BE2C (cell line): ENCODE results near the gene SS18L1.
A peak's percentile ranks its signal among the peaks of the same experiment; 100 is the strongest.

Source experiments
- DNase-seq: peaks from one replicate; pipeline ENCODE4 v3.0.0-alpha.2; 2020
- H3K27me3 ChIP-seq: fragments of 250-450 bp; sonication (Bioruptor Pico); 2 replicates; pipeline ENCODE4 v1.5.1; 2020; ENCODE audit warnings: mild to moderate bottlenecking
- H3K36me3 ChIP-seq: fragments of 250-450 bp; sonication (Bioruptor Pico); 2 replicates; pipeline ENCODE4 v1.5.1; 2020; ENCODE audit warnings: mild to moderate bottlenecking
- H3K4me1 ChIP-seq: fragments of 250-450 bp; sonication (Bioruptor Pico); 2 replicates; pipeline ENCODE4 v1.5.1; 2020
- H3K4me3 ChIP-seq: 2 replicates; pipeline ENCODE4 v1.5.1; 2011; ENCODE audit warnings: low read depth, low read length
- H3K9me3 ChIP-seq: fragments of 250-450 bp; sonication (Bioruptor Pico); 2 replicates; pipeline ENCODE4 v1.5.1; 2020
- TF ChIP-seq, protein P1 (sequence below): IDR thresholded peaks from 2 replicates; pipeline ENCODE4 v1.5.1; 2012; ENCODE audit warnings: mild to moderate bottlenecking, low read depth, low read length

Gene SS18L1

DNA sequence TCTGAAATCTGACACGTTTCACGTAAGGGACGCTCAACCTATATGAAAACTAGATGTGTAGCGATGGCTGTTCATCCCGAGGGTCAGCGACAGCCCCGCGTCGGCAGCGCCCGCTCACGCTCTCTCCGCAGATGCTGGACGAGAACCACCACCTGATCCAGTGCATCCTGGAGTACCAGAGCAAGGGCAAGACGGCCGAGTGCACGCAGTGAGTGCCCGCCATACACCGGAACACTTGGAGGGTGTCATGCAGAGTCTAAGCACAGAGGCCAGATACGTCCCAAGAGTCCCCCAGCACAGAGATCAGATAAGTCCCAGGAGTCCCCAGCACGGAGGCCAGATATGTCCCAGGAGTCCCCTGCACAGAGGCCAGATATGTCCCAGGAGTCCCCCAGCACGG lies 15.0 kb downstream of the SS18L1 start:
- H3K27me3 ChIP-seq: no peaks in the 10 kb centered on the region
- no peak for DNase-seq
- no peaks in the 10 kb centered on the region for H3K9me3 ChIP-seq
- no peak overlapping the region for H3K4me3 ChIP-seq
- TF ChIP-seq, protein P1, sequence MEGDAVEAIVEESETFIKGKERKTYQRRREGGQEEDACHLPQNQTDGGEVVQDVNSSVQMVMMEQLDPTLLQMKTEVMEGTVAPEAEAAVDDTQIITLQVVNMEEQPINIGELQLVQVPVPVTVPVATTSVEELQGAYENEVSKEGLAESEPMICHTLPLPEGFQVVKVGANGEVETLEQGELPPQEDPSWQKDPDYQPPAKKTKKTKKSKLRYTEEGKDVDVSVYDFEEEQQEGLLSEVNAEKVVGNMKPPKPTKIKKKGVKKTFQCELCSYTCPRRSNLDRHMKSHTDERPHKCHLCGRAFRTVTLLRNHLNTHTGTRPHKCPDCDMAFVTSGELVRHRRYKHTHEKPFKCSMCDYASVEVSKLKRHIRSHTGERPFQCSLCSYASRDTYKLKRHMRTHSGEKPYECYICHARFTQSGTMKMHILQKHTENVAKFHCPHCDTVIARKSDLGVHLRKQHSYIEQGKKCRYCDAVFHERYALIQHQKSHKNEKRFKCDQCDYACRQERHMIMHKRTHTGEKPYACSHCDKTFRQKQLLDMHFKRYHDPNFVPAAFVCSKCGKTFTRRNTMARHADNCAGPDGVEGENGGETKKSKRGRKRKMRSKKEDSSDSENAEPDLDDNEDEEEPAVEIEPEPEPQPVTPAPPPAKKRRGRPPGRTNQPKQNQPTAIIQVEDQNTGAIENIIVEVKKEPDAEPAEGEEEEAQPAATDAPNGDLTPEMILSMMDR: no peak
- peaks cover 34% of the 10 kb centered on the region for H3K4me1 ChIP-seq
- peaks cover 50% of the 10 kb centered on the region for H3K36me3 ChIP-seq

DNA sequence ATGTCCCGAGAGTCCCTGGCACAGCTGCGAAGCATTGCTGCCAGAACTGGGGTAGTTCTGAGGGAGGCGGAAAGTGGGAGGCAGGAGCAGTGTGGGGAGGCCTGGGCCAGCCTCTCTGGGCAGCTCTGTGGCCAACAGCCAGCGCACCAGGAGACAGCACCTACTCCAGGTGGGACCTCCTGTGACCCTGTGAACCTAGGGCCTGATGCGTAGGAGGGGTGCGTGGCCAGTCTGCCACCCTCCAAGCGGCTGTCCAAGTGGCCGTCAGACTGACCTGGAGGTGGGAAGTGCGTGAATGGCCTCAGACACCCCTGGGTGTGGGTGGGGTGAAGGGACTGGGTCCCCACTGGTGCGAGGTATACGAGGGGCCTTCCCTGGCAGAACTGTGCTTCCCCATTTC lies 15.5 kb downstream of the SS18L1 start:
- no peak for DNase-seq
- TF ChIP-seq, protein P1: no peak
- no peaks in the 10 kb centered on the region for H3K9me3 ChIP-seq
- peaks cover 50% of the 10 kb centered on the region for H3K36me3 ChIP-seq
- H3K4me1 ChIP-seq: peaks cover 34% of the 10 kb centered on the region
- H3K27me3 ChIP-seq: no peaks in the 10 kb centered on the region
- H3K4me3 ChIP-seq: no peak overlapping the region

DNA sequence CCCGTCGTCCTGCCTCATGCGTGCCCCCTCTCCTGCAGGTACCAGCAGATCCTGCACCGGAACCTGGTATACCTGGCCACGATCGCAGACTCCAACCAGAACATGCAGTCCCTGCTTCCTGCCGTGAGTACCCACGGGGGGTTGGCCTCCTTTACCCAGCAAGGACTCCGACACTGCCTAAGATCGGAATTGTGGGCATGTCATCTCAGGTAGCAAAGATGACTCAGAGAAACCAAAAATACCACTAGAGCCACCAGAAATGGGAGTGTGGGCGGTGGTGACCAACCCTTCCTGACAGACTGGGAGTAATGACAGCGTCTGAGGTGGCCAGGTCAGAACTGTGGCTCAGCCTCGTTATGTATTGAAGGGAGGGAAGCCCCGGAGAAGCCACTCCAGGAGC lies 16.3 kb downstream of the SS18L1 start:
- peaks cover 52% of the 10 kb centered on the region for H3K36me3 ChIP-seq
- no peaks in the 10 kb centered on the region for H3K27me3 ChIP-seq
- peaks cover 34% of the 10 kb centered on the region for H3K4me1 ChIP-seq
- TF ChIP-seq, protein P1: no peak
- DNase-seq: no peak
- no peak overlapping the region for H3K4me3 ChIP-seq
- no peaks in the 10 kb centered on the region for H3K9me3 ChIP-seq

GRCh38 chr20:62160253-62160652 lies 16.7 kb downstream of the SS18L1 start:
- TF ChIP-seq, protein P1: no peak
- H3K9me3 ChIP-seq: no peaks in the 10 kb centered on the region
- peaks cover 56% of the 10 kb centered on the region for H3K36me3 ChIP-seq
- peaks cover 33% of the 10 kb centered on the region for H3K4me1 ChIP-seq
- no peak overlapping the region for H3K4me3 ChIP-seq
- no peak for DNase-seq
- H3K27me3 ChIP-seq: no peaks in the 10 kb centered on the region

GRCh38 chr20:62160876-62161275 lies 17.3 kb downstream of the SS18L1 start:
- Histone ChIP-seq H3K9me3 (no peaks in the 10 kb centered on the region), H3K4me3 (no peak overlapping the region), H3K4me1 (peaks cover 31% of the 10 kb centered on the region), H3K36me3 (peaks cover 56% of the 10 kb centered on the region), H3K27me3 (no peaks in the 10 kb centered on the region)
- DNase-seq: no peak
- TF ChIP-seq, protein P1: no peak

DNA sequence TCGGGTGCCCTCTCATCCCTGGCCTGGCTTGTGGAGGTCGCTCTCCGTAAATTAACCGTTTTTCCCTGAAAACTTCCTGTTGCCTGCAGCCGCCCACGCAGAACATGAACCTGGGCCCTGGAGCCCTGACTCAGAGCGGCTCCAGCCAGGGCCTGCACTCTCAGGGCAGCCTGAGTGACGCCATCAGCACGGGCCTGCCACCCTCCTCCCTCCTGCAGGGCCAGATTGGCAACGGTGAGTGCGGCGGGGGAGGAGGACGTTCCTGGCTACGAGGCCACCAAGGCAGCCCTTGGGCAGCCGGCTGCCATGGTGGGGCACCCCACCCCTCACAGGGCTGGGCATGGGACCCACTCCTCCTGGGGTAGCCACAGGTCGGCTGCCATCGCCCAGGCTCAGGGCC lies 17.8 kb downstream of the SS18L1 start:
- H3K4me1 ChIP-seq: peaks cover 31% of the 10 kb centered on the region
- H3K9me3 ChIP-seq: no peaks in the 10 kb centered on the region
- peak; percentile 68 for DNase-seq
- H3K36me3 ChIP-seq: peaks cover 57% of the 10 kb centered on the region
- H3K27me3 ChIP-seq: no peaks in the 10 kb centered on the region
- no peak overlapping the region for H3K4me3 ChIP-seq
- TF ChIP-seq, protein P1: no peak
